Skeletal muscle cell (primary cell): Measurements from ENCODE around the gene IL16.

Source experiments
- DNase-seq: peaks from one replicate; pipeline ENCODE4 v3.0.0-alpha.2; 2010; ENCODE audit warnings: low read depth
- H3K4me3 ChIP-seq: 2 replicates; pipeline ENCODE4 v1.5.1; 2011; ENCODE audit warnings: low read depth, mild to moderate bottlenecking, control low read depth, low read length, moderate library complexity

The IL16 gene

GRCh38 chr15:81171286-81171685, 25.4 kb upstream of the IL16 start:
- no peak for DNase-seq
- no peak overlapping the region for H3K4me3 ChIP-seq

GRCh38 chr15:81174125-81174791, 22.4 kb upstream of the IL16 start:
- H3K4me3 ChIP-seq, result no peak overlapping the region
- no peak for DNase-seq

GRCh38 chr15:81174792-81175327, 21.8 kb upstream of the IL16 start:
- no peak for DNase-seq
- H3K4me3 ChIP-seq, result no peak overlapping the region

GRCh38 chr15:81175496-81175895, 21.2 kb upstream of the IL16 start:
- H3K4me3 ChIP-seq, result no peak overlapping the region

GRCh38 chr15:81176291-81176893, 20.3 kb upstream of the IL16 start:
- DNase-seq, result no peak
- H3K4me3 ChIP-seq, result no peak overlapping the region

More at GRCh38 chr15:81175496-81175895, 21.2 kb upstream of the IL16 start:
- DNase-seq, result no peak

GRCh38 chr15:81178365-81178764, 18.3 kb upstream of the IL16 start:
- no peak for DNase-seq
- H3K4me3 ChIP-seq, result no peak overlapping the region

- DNase-seq, result no peak
- no peak overlapping the region for H3K4me3 ChIP-seq
Observed at GRCh38 chr15:81181220-81181619, 15.5 kb upstream of the IL16 start.

GRCh38 chr15:81182031-81182755, 14.5 kb upstream of the IL16 start:
- no peak for DNase-seq
- peak overlapping the region; percentile 17 for H3K4me3 ChIP-seq

- H3K4me3 ChIP-seq, result peak overlapping the region; percentile 17
- DNase-seq, result no peak
Observed at GRCh38 chr15:81182756-81183438, 13.8 kb upstream of the IL16 start.

- no peak overlapping the region for H3K4me3 ChIP-seq
- no peak for DNase-seq
Observed at GRCh38 chr15:81183439-81183775, 13.3 kb upstream of the IL16 start.

GRCh38 chr15:81184188-81184587, 12.5 kb upstream of the IL16 start:
- DNase-seq, result no peak
- H3K4me3 ChIP-seq, result no peak overlapping the region

GRCh38 chr15:81185631-81186295, 10.9 kb upstream of the IL16 start:
- DNase-seq, result no peak
- no peak overlapping the region for H3K4me3 ChIP-seq

- no peak overlapping the region for H3K4me3 ChIP-seq
- no peak for DNase-seq
Observed at GRCh38 chr15:81188354-81188753, 8.3 kb upstream of the IL16 start.

GRCh38 chr15:81189583-81190283, 6.9 kb upstream of the IL16 start:
- peak; percentile 87 for DNase-seq
- no peak overlapping the region for H3K4me3 ChIP-seq

- H3K4me3 ChIP-seq, result no peak overlapping the region
- DNase-seq, result no peak
Observed at GRCh38 chr15:81190922-81191507, 5.7 kb upstream of the IL16 start.

- H3K4me3 ChIP-seq, result no peak overlapping the region
- DNase-seq, result no peak
Observed at GRCh38 chr15:81191701-81192100, 5.0 kb upstream of the IL16 start.

GRCh38 chr15:81194723-81195122, 2.0 kb upstream of the IL16 start:
- no peak for DNase-seq
- H3K4me3 ChIP-seq, result no peak overlapping the region

- DNase-seq, result no peak
- H3K4me3 ChIP-seq, result no peak overlapping the region
Observed at GRCh38 chr15:81195339-81195864, 1.3 kb upstream of the IL16 start.
